GM18499 (cell line): Measurements from ENCODE around the gene NDUFA5.
"Not testable (repeated sequence)": the region's sequence is repeated elsewhere in the genome, so short reads cannot be mapped to it uniquely, and the experiment has no call there.

ENCODE experiments used
- ATAC-seq: cut with Tn5 transposase; IDR thresholded peaks from one replicate; pipeline ENCODE4 v1.9.1; 2021; ENCODE audit warnings: moderate number of reproducible peaks; ENCODE audit not compliant: insufficient read depth, unreplicated experiment

NDUFA5 gene

GRCh38 chr7:123558289-123558874 is 764 bp upstream of the NDUFA5 start:
- no peak for ATAC-seq

GRCh38 chr7:123557016-123557397 is 611 bp downstream of the NDUFA5 start:
- no peak for ATAC-seq

- no peak for ATAC-seq
These were observed 2.1 kb downstream of the NDUFA5 start for GRCh38 chr7:123555484-123555883.

GRCh38 chr7:123553159-123553558 is 4.5 kb downstream of the NDUFA5 start:
- no peak for ATAC-seq

GRCh38 chr7:123552641-123553040 is 5.0 kb downstream of the NDUFA5 start:
- no peak for ATAC-seq

- ATAC-seq: not testable (repeated sequence)
These were observed 5.5 kb downstream of the NDUFA5 start for GRCh38 chr7:123552134-123552533.

- ATAC-seq: no peak
These were observed 9.2 kb downstream of the NDUFA5 start for GRCh38 chr7:123548406-123548805.

- ATAC-seq: no peak
These were observed 17.7 kb downstream of the NDUFA5 start for GRCh38 chr7:123539871-123540270.

- ATAC-seq: no peak
These were observed 18.7 kb downstream of the NDUFA5 start for GRCh38 chr7:123538897-123539296.

- ATAC-seq: no peak
These were observed 19.4 kb downstream of the NDUFA5 start for GRCh38 chr7:123538189-123538714.

- no peak for ATAC-seq
These were observed 20.5 kb downstream of the NDUFA5 start for GRCh38 chr7:123537026-123537642.

- ATAC-seq: no peak
These were observed 22.1 kb downstream of the NDUFA5 start for GRCh38 chr7:123535517-123535916.

GRCh38 chr7:123534383-123535260 is 23.0 kb downstream of the NDUFA5 start, which contains the start of gene IQUB:
TSS of gene IQUB (minus strand) at chr7:123534595. CDS start at chr7:123512340, 22,255 bp downstream.
- ATAC-seq: peak; percentile 74

- ATAC-seq: peak; percentile 2
These were observed 23.7 kb downstream of the NDUFA5 start for GRCh38 chr7:123533929-123534382.

GRCh38 chr7:123533553-123533917 is 24.1 kb downstream of the NDUFA5 start:
- no peak for ATAC-seq

GRCh38 chr7:123532788-123533552 is 24.6 kb downstream of the NDUFA5 start:
- not testable (repeated sequence) for ATAC-seq

GRCh38 chr7:123532343-123532742 is 25.3 kb downstream of the NDUFA5 start:
- ATAC-seq: not testable (repeated sequence)

- not testable (repeated sequence) for ATAC-seq
These were observed 27.5 kb downstream of the NDUFA5 start for GRCh38 chr7:123530035-123530591.

GRCh38 chr7:123528265-123528664 is 29.4 kb downstream of the NDUFA5 start:
- ATAC-seq: no peak

GRCh38 chr7:123527712-123528225 is 29.8 kb downstream of the NDUFA5 start:
- not testable (repeated sequence) for ATAC-seq
